ENCODE results near the gene PPP2R2D.

DNA sequence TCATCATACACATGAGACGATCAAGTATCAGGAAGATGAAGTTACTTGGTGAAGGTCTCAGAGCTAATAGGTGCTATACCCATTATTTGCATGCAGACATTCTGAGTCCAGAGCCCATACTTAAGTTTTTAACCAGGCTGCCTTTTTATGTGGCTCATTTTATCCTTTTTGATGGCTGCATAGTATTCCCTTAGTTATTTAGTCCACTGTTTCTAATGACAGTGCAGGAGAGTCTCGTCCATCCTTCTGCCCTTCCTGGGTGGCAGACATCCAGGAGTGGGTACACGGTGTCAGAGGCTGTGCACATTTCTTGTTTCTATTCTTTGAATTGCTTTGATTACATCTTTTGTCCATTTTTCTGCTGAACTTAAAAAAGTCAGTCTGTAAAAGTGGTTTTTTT lies 11.8 kb downstream of the PPP2R2D start:
- TF ChIP-seq SUZ12 (IDR thresholded peaks at IDR 0.05; ENCODE audit: extremely low read depth, insufficient read depth, insufficient read length) (no peak), ZNF274 (IDR thresholded peaks at IDR 0.05; ENCODE audit: low read depth, low read length) (no peak)

Data from NT2/D1 (cell line).